Endothelial cell of umbilical vein (primary cell): ENCODE measurements around the gene UNC93B1.

ENCODE experiments used
- CTCF ChIP-seq, 2 donors: IDR thresholded peaks; 1 replicate in 1 of 2; 2 replicates in 1 of 2; pipeline ENCODE4 v1.5.1; 2011; ENCODE audit warnings: low read length in 2 of 2, mild to moderate bottlenecking in 2 of 2, moderate library complexity in 2 of 2, control low read depth in 1 of 2, inconsistent platforms in 1 of 2, low read depth in 1 of 2; ENCODE audit not compliant: insufficient read depth in 1 of 2; ENCODE audit errors: extremely low read depth in 1 of 2
- EZH2 ChIP-seq: IDR thresholded peaks from 2 replicates; pipeline ENCODE4 v1.6.1; 2012; ENCODE audit warnings: borderline replicate concordance, low read depth, mild to moderate bottlenecking, moderate library complexity, low read length, inconsistent platforms; ENCODE audit not compliant: severe bottlenecking
- POLR2AphosphoS5 ChIP-seq: IDR thresholded peaks from 2 replicates; pipeline ENCODE4 v1.6.1; 2012; ENCODE audit warnings: low read depth, mild to moderate bottlenecking, control low read depth, low read length, moderate library complexity; ENCODE audit not compliant: insufficient read depth

GRCh38 chr11:68031144-68031464 is 27.2 kb upstream of the UNC93B1 start:
- TF ChIP-seq CTCF (IDR thresholded peaks at IDR 0.05; ENCODE audit: extremely low read depth in 1 of 2, insufficient read depth in 1 of 2, low read depth in 1 of 2, low read length in 2 of 2) (no peak), POLR2AphosphoS5 (no peak), EZH2 (no peak)
